Left renal cortex interstitium (tissue), 4 donors: ENCODE results near the gene GNMT. TPM values are rescaled to one million over a fixed set of nuclear protein-coding genes. Genes with fewer than 3 reads are reported as not detected.
"Not testable (repeated sequence)": the region's sequence is repeated elsewhere in the genome, so short reads cannot be mapped to it uniquely, and the experiment has no call there.

Experiments used
- DNase-seq, 4 donors: peaks; one replicate each; pipeline ENCODE4 v3.0.0-alpha.2; 2013; ENCODE audit warnings: low read depth in 4 of 4, low spot score in 2 of 4, missing footprints in 1 of 4
- polyA plus RNA-seq, 4 donors: library from polyadenylated mRNA; unstranded; fragments of 120-200 nt; gene quantifications; one replicate each; pipeline ENCODE4 v1.2.1, GENCODE V29; 2013; ENCODE audit not compliant: insufficient read length in 4 of 4

The GNMT gene
- polyA plus RNA-seq, 4 donors = 0.79 to 2.6 (median 1.4) TPM

DNA sequence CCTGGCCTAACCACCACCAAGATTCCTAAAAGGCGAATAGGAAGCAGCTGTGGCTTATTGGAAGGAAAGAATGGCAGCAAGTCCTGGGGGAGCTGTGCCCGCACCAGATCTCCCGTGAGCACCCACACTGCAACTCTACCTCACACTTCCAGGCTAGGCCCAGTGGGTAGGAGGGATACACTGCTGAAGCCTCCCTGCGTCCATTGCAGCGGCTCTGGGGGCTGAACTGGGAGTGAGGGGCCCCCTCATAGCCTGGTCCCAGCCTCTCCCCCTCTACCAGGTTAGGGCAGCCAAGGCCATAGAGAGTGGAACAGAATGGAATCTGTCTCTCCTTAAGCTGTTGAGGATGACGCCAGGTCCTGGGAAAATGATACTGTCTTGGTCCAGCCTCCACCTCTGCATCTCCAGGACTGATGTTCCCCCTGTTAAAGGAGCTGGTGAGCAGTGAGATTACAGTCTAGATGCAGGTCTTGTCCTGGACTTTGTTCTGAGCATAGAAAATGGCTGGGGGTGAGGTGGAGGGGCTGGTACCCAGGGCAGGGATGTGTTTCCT is 20.0 kb upstream of the GNMT start:
- DNase-seq = no peak

GRCh38 chr6:42941356-42941755 is 19.2 kb upstream of the GNMT start:
- not testable (repeated sequence) for DNase-seq

DNA sequence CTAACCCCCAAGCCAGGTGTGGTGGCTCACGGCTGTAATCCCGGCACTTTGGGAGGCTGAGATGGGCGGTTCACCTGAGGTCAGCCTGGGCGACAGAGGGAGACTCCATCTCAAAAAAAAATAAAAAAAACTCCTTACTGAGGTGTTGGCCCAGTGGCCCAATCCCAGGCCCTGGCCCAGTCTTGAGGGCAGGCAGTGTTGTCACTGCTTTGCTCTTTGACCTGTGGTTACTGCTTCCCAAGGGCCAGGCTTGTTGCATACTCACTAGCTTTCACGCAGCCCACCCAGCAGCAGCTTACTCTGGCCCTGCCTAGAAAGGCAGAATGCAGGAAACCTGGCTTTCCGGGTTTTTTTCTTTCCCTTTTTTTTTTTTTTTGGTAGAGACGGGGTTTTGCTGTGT is 18.1 kb upstream of the GNMT start:
- no peak for DNase-seq

DNA sequence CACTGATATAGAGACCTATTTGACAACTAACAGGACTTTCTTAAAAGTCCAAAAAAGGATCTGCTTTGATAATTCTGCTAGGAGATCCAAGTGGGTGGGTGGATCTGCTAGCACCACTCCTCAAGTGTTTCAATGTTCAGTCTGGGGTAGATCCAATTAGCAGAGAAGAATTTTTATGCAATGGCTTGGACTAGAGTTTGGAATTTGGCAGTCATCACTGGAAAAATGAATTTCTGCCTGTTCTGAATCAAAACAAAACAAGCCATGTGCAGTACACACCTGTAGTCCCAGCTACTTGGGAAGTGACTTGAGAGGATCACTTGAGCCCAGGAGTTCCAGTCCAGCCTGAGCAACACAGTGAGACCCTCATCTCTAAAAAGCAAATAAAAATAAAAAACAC is 12.6 kb upstream of the GNMT start:
- no peak for DNase-seq

GRCh38 chr6:42952389-42952788 is 8.2 kb upstream of the GNMT start:
- DNase-seq = no peak

DNA sequence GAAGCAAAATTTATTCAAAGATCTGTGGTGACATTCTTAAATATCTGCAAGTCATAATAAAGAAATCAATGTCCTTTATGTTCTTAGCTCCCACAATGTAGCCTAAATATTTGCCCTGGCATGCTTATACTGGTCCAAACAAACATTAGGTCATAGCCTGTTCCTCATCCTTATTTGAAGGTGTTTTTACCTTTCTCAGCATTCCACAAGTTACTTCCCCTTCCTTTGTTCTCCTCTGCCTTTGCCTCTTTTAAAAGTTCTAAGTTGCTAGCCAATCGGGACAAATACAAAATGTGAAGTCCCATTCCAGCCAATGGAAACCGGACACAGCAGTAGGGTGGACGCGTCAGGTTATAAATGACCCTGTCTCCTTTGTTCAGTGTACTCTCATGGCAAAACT is 6.1 kb upstream of the GNMT start:
- not testable (repeated sequence) for DNase-seq

GRCh38 chr6:42958125-42958524 is 2.4 kb upstream of the GNMT start:
- DNase-seq = no peak

- DNase-seq = no peak
Observed at GRCh38 chr6:42959917-42960242, 674 bp upstream of the GNMT start.

GRCh38 chr6:42961020-42961470 is 491 bp downstream of the GNMT start:
- DNase-seq = no peak

DNA sequence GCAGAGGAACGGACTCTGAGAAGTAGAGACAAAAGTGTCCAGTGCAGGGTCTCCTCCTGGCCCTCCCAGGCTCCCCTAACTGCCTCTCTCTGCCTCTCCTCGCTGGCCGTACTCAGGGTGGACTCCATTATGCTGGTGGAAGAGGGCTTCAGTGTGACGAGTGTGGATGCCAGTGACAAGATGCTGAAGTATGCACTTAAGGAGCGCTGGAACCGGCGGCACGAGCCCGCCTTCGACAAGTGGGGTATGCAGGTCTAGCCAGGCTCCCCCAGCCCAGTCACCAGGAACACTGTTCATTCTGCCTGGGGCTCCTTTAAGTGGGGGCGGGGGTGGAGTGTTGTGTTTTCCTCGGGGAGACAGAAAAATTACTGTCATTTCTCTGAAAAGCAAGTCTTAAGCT is 1.5 kb downstream of the GNMT start:
- no peak for DNase-seq

DNA sequence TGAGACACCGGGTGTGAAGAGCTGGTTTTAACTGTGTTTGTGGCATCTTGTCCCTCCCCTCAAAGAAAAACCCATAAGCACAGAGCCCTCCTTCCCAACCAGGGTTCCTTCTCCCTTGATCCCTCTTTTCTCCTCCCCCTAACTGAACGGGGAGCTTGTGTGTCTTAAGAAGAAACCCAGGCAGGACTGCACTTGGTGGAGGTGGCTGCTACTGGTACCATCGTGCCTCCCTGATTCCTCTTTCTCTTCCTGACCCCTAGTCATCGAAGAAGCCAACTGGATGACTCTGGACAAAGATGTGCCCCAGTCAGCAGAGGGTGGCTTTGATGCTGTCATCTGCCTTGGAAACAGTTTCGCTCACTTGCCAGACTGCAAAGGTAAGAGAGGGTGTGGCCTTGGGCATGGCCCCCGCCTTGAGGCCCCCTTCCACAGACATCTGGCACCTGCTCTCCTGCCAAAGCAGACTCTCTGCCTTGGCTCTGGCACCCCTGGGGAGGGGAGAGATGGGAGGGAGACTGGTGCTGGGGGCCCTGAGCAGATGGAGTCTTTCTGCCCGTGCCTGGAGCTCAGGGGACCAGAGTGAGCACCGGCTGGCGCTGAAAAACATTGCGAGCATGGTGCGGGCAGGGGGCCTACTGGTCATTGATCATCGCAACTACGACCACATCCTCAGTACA is 2.1 kb downstream of the GNMT start:
- no peak for DNase-seq

- DNase-seq = no peak
Observed at GRCh38 chr6:42963179-42963854, 2.8 kb downstream of the GNMT start.

- DNase-seq = no peak
Observed at GRCh38 chr6:42963855-42964605, 3.5 kb downstream of the GNMT start.

- no peak for DNase-seq
Observed at GRCh38 chr6:42966571-42966970, 6.0 kb downstream of the GNMT start.

- DNase-seq = no peak
Observed at GRCh38 chr6:42967228-42967627, 6.7 kb downstream of the GNMT start.

DNA sequence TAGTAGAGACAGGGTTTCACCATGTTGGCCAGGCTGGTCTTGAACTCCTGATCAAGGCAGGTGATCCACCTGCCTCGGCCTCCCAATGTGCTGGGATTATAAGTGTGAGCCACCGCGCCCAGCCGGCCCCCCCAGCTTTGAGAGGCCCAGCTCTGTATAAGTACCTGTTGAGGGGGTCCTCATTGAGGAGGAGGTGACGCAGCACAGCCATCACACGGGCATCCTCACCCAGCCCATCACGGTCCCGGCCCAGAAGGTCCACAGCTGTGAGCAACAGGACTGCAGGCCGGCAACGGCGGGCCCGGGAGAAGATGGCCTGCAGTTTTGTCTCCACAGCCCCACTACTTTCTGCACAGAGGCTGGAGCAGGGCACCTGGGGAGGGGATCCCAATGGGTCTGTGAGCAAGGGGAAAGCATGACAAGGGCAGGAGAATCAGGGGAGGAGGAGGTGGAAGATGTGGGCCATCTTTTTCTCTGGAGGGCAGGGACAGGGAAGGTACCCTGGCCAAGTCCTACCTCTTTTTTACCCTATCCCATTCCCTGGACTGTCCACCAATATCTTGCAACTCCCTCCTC is 7.7 kb downstream of the GNMT start:
- no peak for DNase-seq

DNA sequence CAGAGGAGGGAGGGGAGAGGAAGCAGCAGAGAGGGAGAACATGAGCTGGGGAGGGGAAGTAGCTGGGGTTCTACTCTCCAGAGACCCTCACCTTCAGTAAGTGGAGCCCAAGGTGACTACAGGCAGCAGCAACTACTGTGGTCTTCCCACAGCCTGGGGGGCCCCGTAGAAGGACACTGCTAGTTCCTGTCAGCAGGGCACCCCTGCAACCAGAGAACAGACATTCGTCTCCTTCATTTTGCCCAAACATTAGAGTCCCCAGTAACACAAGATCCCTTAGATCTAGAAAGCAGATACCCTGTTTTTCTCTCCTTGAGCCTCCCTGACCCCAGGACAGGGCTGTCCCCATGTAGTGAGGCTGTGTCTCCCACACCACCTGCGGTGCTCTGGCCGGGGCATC is 8.2 kb downstream of the GNMT start:
- DNase-seq = no peak

DNA sequence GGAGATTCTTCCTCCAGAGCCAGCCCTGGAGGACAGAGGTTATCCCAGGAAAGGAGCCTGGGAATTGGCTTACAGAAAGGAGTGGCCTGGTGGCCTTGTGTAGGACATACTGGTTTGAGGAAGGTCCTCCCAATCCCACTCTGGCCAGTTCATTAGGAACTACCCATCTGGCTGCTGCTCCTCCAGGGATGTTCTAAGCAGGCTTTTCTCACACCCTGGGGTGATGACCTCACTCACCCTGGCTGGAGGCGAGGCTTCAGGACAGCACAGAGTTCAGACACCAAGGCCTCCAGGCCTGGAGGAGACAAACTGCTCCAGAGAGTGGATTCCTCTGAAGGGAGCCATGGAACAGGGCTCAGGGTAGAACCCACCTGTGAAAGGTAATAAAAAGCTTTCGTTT is 8.9 kb downstream of the GNMT start:
- DNase-seq = no peak

GRCh38 chr6:42969934-42970333 is 9.4 kb downstream of the GNMT start:
- DNase-seq = no peak

DNA sequence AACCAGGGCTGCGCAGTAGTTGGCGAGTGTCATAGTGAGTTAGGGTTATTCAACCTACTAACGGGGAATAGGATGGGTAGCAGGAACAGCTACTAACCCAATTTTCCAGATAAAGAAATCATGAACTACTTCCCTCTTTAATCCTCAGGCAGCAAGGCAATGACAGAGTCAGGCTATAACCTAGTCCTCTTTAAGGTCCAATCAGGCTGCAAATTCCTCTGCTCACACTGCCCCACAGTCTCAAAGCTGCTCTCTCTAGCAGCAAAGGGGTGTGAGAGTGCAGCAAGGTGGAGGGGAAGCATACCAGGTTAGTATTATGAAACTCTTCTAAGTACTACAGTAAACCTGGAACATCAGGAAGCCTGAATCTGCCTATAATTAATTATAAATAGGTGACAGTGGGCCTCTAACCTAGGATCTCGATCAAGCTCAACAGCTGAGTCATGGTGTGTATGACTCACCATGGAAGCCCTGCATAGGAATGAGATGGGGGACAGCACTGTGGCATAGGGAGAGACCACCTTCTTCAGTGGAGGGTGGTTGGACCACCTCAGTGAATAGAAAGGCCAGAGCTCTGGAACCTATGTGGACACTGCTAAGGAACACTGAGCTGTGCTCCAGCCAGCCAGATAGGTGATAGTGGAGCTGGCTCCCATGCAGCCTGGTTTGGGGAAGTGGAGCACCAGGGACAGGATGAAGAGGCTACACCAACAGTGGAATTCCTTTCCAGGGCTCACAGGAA is 10.5 kb downstream of the GNMT start:
- no peak for DNase-seq
